Activated T-helper 1 cell treated with anti-CD3 and anti-CD28 coated beads, Interleukin-2, amount 50 U/mL, for 16 hours (primary cell): Measurements from ENCODE around the gene TRIM17.

Source experiments
- DNase-seq, 2 donors: peaks; one replicate each; pipeline ENCODE4 v3.0.0-alpha.2; 2020; ENCODE audit warnings: low read depth in 1 of 2, low spot score in 1 of 2

Gene TRIM17

DNA sequence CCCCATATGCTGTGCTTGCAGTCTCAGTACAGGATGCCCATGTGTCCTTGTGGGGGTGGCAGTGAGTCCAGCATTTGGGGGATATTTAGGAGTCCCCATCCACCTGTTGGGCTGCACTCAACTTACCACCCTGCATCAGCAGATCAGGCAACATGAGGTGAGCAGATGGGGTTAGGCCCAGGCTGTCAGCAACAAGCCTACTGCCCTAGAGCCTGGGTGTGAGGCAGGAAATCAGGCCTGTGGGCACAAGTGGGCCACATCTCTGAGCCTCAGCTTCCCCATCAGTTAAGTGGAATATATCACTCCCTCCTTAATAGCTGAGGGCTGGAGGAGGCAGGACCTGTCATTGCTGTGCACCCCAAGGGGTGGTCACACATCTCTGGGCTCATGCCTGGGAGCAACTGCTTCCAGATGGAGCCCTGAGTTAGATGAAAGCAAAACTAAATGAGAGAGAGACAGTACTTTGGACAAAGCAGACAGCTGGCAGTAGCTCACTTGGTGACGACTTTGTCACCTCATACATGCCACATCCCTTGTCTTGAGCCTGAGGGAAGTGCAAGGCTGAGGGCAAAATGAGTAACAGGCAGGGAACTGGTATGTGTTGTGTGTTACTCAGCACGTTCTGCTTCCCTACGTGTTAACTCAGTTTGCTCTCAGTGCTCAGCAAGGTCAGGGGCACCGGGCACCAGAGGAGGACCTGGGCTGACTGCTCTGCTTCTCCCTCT, 58.5 kb downstream of the TRIM17 start:
- DNase-seq, result no peak
